Activated CD8-positive, alpha-beta memory T cell treated with anti-CD3 and anti-CD28 coated beads for 1 hour (primary cell): ENCODE data around the gene USP7.
"Not testable (repeated sequence)": the region's sequence is repeated elsewhere in the genome, so short reads cannot be mapped to it uniquely, and the experiment has no call there.

Experiments used
- DNase-seq, 2 donors: peaks; one replicate each; pipeline ENCODE4 v3.0.0-alpha.2; 2020; ENCODE audit warnings: low read depth in 1 of 2; ENCODE audit errors: extremely low read depth in 1 of 2

Gene USP7

DNA sequence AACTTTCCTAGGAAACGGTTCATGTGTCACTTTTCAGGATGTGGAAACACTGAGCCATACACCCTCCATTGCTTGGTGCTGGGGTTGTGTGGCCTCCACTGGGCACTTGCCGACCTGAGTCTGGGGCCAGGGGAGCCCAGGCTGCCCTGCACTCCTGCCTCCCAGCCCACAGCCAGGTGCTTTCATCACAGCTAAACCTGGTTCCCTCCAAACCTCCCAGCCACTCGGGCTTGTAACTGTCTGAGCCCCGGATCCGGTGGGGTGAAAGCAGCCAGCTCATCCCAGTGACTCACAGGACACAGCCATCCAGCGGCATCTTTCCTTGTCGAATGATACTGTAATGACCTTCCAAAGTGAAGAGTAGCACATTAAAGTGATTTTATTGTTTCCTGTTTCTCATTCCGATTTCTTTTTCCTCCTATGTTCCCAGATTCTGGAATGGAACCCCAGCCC, 114.7 kb downstream of the USP7 start:
- DNase-seq: no peak

DNA sequence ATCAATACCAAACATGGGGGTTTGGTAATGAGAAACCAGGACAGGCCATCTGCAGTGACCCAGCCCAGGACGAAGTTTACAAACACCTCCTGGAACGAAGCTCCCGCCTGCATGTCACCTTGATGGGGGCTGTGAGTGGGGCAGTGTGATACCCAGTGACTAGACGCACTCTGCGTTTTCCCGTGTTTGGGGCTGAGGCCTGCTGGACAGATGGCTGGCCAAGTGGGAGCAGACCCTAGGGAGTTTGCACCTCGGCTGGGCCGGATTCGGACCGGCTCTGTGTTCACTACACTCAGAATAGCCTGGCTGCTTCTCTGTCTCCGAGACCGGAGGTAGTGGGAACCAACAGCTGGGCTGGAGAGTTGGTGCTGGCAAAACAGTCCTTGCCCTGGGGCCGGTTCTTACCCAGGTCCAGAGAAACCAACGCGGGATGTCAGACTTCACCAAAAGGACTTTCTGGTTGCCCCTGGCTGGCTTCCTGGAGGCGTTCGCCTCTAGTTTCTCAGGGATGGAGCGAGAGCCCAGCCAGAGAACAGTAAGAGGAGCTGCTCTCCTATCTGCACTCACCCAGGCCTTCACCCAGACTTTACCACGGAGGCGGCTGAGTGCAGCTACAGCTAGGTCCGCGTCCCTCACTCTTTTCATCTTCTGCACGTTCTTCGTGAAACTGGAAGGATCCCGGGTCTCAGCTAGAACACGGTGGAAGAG, 115.3 kb downstream of the USP7 start:
- no peak for DNase-seq

DNA sequence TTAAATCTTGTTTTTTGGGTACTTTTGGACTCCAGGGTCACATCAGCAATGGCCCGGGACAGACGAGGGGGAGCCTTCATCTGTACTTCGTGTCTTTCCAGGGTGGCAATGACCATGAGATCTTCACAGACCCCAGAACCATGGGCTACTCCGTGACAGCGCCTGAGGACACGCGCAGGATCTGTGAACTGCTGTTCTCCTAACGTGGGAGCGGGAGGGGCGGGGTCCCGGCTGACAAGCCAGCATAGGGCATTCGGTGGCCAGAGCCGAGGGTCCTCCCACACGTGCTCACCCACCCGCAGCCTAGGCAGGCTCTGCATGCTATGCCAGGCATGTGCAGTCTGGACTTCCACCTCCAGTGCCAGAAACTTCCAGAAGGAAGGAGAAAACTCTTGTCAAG, 116.1 kb downstream of the USP7 start:
- no peak for DNase-seq

DNA sequence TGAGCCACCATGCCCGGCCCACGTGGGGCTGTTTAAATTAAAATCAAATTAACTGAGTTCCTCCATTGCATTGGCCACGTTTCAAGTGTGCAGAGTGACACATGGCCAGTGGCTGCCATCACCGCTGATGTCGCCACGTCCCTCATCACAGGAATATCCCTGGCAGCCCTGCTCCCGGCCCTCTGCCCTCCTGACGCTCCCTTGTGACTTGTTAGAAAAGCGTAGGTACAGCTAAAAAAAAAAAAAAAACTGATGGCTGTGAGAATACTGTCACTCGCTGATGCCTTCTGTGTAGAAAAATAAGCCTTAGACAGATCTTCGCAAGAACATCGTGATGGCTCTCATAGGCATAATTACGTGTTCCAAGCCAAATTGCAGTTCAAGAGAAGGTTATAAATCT, 116.6 kb downstream of the USP7 start:
- no peak for DNase-seq

DNA sequence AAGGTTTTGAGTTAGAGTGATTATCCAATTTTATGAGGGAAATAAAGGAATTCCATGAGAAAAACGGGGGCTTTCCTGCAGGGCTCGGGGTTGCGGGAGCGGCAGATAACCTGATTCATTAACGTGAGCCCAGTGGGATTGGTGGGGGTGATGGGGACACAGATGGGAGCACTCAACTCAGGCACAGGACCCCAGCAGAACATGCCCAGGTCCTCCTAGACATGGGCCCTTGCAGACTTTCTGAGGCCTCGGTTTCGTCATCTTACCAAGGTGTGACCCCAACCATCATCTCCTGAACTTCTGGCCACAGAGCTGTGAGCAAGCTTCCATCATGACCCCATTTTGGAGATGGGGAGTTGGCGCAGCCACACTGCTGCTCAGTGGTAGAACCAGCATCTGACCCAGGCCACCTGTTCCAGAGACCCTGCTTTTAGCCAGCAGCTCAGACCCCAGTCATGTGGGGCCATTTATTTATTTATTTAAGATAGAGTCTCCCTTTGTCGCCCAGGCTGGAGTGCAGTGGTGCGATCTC, 117.2 kb downstream of the USP7 start:
- DNase-seq: no peak

DNA sequence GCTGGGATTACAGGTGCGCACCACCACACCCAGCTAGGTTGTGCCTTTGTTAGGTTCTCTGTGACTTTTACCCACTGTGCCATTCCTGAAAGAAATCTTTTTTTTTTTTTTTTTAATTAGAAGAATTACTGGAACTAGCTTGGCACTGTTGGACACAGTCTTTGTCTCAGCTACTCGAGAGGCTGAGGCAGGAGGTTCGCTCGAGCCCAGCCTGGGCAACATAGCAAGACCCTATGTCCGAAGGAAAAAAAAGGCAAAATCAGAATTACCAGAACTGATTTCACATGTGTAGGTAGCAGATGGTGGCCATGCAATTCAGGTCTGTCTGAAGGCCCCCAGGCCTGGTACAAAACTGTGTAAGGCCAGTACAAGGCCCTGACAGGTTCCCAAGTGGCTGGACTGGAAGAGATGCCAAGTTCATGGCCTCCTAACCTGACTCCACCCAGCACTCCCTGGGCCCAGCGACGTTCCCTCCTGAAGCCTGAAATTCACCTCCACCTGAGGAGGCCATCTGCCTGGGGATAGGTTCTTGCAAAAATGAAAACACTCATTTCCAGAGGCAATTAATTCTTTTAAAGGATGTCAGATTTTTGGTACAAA, 117.9 kb downstream of the USP7 start:
- no peak for DNase-seq

DNA sequence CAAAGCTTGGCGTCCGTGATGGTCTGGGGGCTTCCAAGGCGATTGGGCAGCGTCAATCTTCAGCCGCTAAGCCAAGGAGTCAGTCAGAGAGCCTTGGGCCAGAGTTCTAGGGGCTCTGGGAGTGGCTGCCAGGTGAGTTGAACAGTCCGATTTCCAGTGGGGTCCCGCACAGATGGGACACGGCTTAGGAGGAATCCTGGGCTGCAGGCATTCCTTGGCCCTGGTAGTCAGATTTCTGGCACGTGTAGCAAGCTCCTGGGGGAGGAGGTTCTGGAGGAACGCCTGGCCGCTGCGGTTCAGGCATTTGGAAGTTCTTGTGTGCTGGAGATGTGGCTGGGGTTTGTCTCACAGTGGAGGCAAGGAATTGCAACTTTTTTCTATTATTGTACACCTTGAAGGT, 120.4 kb downstream of the USP7 start:
- not testable (repeated sequence) for DNase-seq
